A673 (cell line): ENCODE data around the gene NEDD4L.

Source experiments
- EZH2 ChIP-seq: fragments of 200-600 bp; sonication (generic); IDR thresholded peaks from 2 replicates; pipeline ENCODE4 v1.6.1; 2017; ENCODE audit warnings: borderline replicate concordance, low read depth, mild to moderate bottlenecking, mixed read lengths, antibody characterized with exemption, low read length; ENCODE audit not compliant: poor library complexity, severe bottlenecking
- TF ChIP-seq, protein P1 (sequence below): fragments of 300-800, 200-600 bp; sonication (generic); conservative IDR thresholded peaks from 2 replicates; pipeline ENCODE4 v1.5.1; 2017; ENCODE audit warnings: low read depth, mild to moderate bottlenecking, antibody characterized with exemption, low read length, moderate library complexity, mixed read lengths

GRCh38 chr18:58196881-58197872 is 153.2 kb downstream of the NEDD4L start:
- TF ChIP-seq, protein P1, sequence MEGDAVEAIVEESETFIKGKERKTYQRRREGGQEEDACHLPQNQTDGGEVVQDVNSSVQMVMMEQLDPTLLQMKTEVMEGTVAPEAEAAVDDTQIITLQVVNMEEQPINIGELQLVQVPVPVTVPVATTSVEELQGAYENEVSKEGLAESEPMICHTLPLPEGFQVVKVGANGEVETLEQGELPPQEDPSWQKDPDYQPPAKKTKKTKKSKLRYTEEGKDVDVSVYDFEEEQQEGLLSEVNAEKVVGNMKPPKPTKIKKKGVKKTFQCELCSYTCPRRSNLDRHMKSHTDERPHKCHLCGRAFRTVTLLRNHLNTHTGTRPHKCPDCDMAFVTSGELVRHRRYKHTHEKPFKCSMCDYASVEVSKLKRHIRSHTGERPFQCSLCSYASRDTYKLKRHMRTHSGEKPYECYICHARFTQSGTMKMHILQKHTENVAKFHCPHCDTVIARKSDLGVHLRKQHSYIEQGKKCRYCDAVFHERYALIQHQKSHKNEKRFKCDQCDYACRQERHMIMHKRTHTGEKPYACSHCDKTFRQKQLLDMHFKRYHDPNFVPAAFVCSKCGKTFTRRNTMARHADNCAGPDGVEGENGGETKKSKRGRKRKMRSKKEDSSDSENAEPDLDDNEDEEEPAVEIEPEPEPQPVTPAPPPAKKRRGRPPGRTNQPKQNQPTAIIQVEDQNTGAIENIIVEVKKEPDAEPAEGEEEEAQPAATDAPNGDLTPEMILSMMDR: no peak
- no peak for TF ChIP-seq EZH2
